ENCODE measurements around the gene COLEC11. TPM values are rescaled to one million over a fixed set of nuclear protein-coding genes. Genes with fewer than 3 reads are reported as not detected.
"Not testable (repeated sequence)": the region's sequence is repeated elsewhere in the genome, so short reads cannot be mapped to it uniquely, and the experiment has no call there.

The COLEC11 gene
- total and polyA plus RNA-seq, 10 donors: 0.64 to 8.0 (median 3.1) TPM

DNA sequence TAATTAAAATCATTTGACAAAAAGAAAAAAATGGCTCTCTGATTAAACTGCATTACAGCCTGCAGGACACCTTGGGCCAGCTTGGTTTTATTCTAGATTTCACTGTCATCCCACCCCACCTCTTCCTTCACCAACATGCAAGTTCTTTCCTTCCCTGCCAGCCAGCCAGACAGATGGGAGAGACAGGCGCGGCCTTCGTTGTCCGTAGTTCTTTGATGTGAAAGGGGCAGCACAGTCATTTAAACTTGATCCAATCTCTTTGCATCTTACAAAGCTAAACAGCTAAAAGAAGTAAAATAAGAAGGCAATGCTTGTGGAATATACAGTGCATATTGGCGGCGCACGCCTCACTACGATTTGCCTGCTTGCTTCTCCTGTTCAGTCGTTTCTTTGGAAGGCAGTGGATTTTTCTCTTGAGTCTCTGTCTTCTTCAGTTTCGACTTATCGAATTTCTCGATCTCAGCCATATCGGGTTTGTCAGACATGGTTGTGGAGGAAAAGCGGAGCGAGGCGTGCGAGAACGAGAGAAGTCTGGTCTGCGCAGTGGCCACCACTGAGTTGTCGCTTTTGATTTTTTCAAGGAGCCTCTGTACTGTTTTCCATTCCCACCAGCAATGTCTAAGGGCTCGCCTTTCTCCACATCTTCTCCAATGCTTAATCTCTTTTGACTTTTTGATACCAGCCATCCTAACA lies 22.4 kb downstream of the COLEC11 start:
- intact Hi-C loops (cut with DNase I; ENCODE audit: low total_unique reads): no loop called here
- Histone ChIP-seq H3K27me3 (replicated peaks in 1 of 7) (no peaks in the 10 kb centered on the region), H3K36me3 (no peaks in the 10 kb centered on the region), H3K4me3 (no peak overlapping the region), H3K4me1 (no peaks in the 10 kb centered on the region), H3K9me3 (peaks cover 0 to 43% (median 24%) of the 10 kb centered on the region in 8 donors), H3K27ac (no peak overlapping the region)
- peak; percentile 41 for DNase-seq
- no peak for TF ChIP-seq POLR2A (IDR thresholded peaks at IDR 0.05)
- no peak for TF ChIP-seq CTCF (IDR thresholded peaks at IDR 0.05 in 8 of 11, conservative IDR thresholded peaks at IDR 0.05 in 3 of 11)
- TF ChIP-seq POLR2AphosphoS5 (IDR thresholded peaks at IDR 0.05): no peak
- 95 to 98% (median 96%) methylated on average over 21 of the region's 21 CpGs for WGBS, 5 donors

GRCh38 chr2:3618367-3618766 lies 23.5 kb downstream of the COLEC11 start:
- no peak for TF ChIP-seq POLR2A (IDR thresholded peaks at IDR 0.05)
- no peak for TF ChIP-seq POLR2AphosphoS5 (IDR thresholded peaks at IDR 0.05)
- TF ChIP-seq CTCF (IDR thresholded peaks at IDR 0.05 in 8 of 11, conservative IDR thresholded peaks at IDR 0.05 in 3 of 11): no peak
- peaks cover 0 to 42% (median 23%) of the 10 kb centered on the region in 8 donors for H3K9me3 ChIP-seq
- no peaks in the 10 kb centered on the region for H3K27me3 ChIP-seq (replicated peaks in 1 of 7)
- no peaks in the 10 kb centered on the region for H3K36me3 ChIP-seq
- no peak overlapping the region for H3K27ac ChIP-seq
- H3K4me1 ChIP-seq: no peaks in the 10 kb centered on the region
- no peak for DNase-seq
- intact Hi-C loops (cut with DNase I; ENCODE audit: low total_unique reads): no loop called here
- no peak overlapping the region for H3K4me3 ChIP-seq

GRCh38 chr2:3619033-3619432 lies 24.1 kb downstream of the COLEC11 start:
- TF ChIP-seq POLR2A (IDR thresholded peaks at IDR 0.05): no peak
- TF ChIP-seq POLR2AphosphoS5 (IDR thresholded peaks at IDR 0.05): no peak
- TF ChIP-seq CTCF (IDR thresholded peaks at IDR 0.05 in 8 of 11, conservative IDR thresholded peaks at IDR 0.05 in 3 of 11): no peak
- intact Hi-C loops (cut with DNase I; ENCODE audit: low total_unique reads): no loop called here
- 86 to 95% (median 90%) methylated on average over 2 of the region's 2 CpGs for WGBS, 5 donors
- Histone ChIP-seq H3K27ac (no peak overlapping the region), H3K9me3 (peaks cover 0 to 37% (median 22%) of the 10 kb centered on the region in 8 donors), H3K4me1 (no peaks in the 10 kb centered on the region), H3K4me3 (no peak overlapping the region), H3K36me3 (no peaks in the 10 kb centered on the region), H3K27me3 (replicated peaks in 1 of 7) (no peaks in the 10 kb centered on the region)
- DNase-seq: no peak

GRCh38 chr2:3619661-3620060 lies 24.7 kb downstream of the COLEC11 start:
- intact Hi-C loops (cut with DNase I; ENCODE audit: low total_unique reads); H3K27me3 ChIP-seq (replicated peaks in 1 of 7); H3K4me1 ChIP-seq; H3K36me3 ChIP-seq; H3K27ac ChIP-seq; H3K4me3 ChIP-seq: not testable (repeated sequence)
- 91 to 97% (median 94%) methylated on average over 9 of the region's 9 CpGs for WGBS, 5 donors
- H3K9me3 ChIP-seq: peaks cover 0 to 30% (median 17%) of the 10 kb centered on the region in 8 donors
- peak; percentile 24 for DNase-seq

All from spleen (tissue), 11 donors.